SHP77 treated with DMSO at 0.1 percent for 48 hours (cell line): ENCODE data around the gene SUB1.
"Not testable (repeated sequence)": the region's sequence is repeated elsewhere in the genome, so short reads cannot be mapped to it uniquely, and the experiment has no call there.

Source experiments
- DNase-seq: peaks from one replicate; lab custom pipeline; 2025; lab: John Stamatoyannopoulos, UW

The SUB1 gene

GRCh38 chr5:32566319-32567111, 18.8 kb upstream of the SUB1 start:
- no peak for DNase-seq

- no peak for DNase-seq
Measured at GRCh38 chr5:32571128-32571527, 14.2 kb upstream of the SUB1 start.

- no peak for DNase-seq
Measured at GRCh38 chr5:32572778-32573480, 12.4 kb upstream of the SUB1 start.

- not testable (repeated sequence) for DNase-seq
Measured at GRCh38 chr5:32573481-32573854, 11.9 kb upstream of the SUB1 start.

GRCh38 chr5:32574540-32575175, 10.7 kb upstream of the SUB1 start:
- DNase-seq, result no peak

- no peak for DNase-seq
Measured at GRCh38 chr5:32578363-32578762, 7.0 kb upstream of the SUB1 start.

GRCh38 chr5:32578764-32579163, 6.6 kb upstream of the SUB1 start:
- no peak for DNase-seq

- DNase-seq, result no peak
Measured at GRCh38 chr5:32581010-32581785, 4.2 kb upstream of the SUB1 start.

- DNase-seq, result no peak
Measured at GRCh38 chr5:32583582-32584232, 1.6 kb upstream of the SUB1 start.

GRCh38 chr5:32584646-32585045, 711 bp upstream of the SUB1 start:
- DNase-seq, result no peak

- DNase-seq, result no peak
Measured at GRCh38 chr5:32585122-32585445, 273 bp upstream of the SUB1 start.

GRCh38 chr5:32586276-32586599, 881 bp downstream of the SUB1 start:
- no peak for DNase-seq

- no peak for DNase-seq
Measured at GRCh38 chr5:32587067-32587551, 1.8 kb downstream of the SUB1 start.

- no peak for DNase-seq
Measured at GRCh38 chr5:32589416-32589815, 4.1 kb downstream of the SUB1 start.

- no peak for DNase-seq
Measured at GRCh38 chr5:32589942-32590869, 4.8 kb downstream of the SUB1 start.

GRCh38 chr5:32595118-32595517, 9.8 kb downstream of the SUB1 start:
- no peak for DNase-seq

GRCh38 chr5:32597041-32597629, 11.8 kb downstream of the SUB1 start:
- no peak for DNase-seq

- DNase-seq, result no peak
Measured at GRCh38 chr5:32598260-32598937, 13.0 kb downstream of the SUB1 start.

GRCh38 chr5:32598997-32599549, 13.7 kb downstream of the SUB1 start:
- no peak for DNase-seq
